Liver (tissue), 9 donors: ENCODE results near the gene KLHL40. TPM values are rescaled to one million over a fixed set of nuclear protein-coding genes. Genes with fewer than 3 reads are reported as not detected.

Experiments used
- DNase-seq: peaks from one replicate; pipeline ENCODE4 v3.0.0-alpha.2; 2017; ENCODE audit warnings: low spot score
- H3K27ac ChIP-seq, 2 donors: one replicate each; pipeline ENCODE4 v1.7.0; 2013; ENCODE audit warnings: inconsistent platforms in 2 of 2, low read length in 2 of 2, control low read depth in 1 of 2, low read depth in 1 of 2, mild to moderate bottlenecking in 1 of 2
- H3K27me3 ChIP-seq, 4 donors: one replicate each; pipeline versions ENCODE4 v1.6.1 to v1.7.0; 2013; ENCODE audit warnings: low read length in 3 of 4, inconsistent platforms in 1 of 4, mild to moderate bottlenecking in 1 of 4, moderate library complexity in 1 of 4; ENCODE audit not compliant: control insufficient read depth in 4 of 4, insufficient read depth in 4 of 4
- H3K36me3 ChIP-seq, 4 donors: one replicate each; pipeline versions ENCODE4 v1.6.1 to v1.7.0; 2013; ENCODE audit warnings: low read length in 3 of 4, mild to moderate bottlenecking in 3 of 4, low read depth in 1 of 4, moderate library complexity in 1 of 4; ENCODE audit not compliant: control insufficient read depth in 4 of 4, insufficient read depth in 3 of 4
- H3K4me1 ChIP-seq, 4 donors: one replicate each; pipeline versions ENCODE4 v1.6.1 to v1.7.0; 2013; ENCODE audit warnings: low read length in 3 of 4, mild to moderate bottlenecking in 3 of 4, moderate library complexity in 1 of 4; ENCODE audit not compliant: control insufficient read depth in 4 of 4, insufficient read depth in 4 of 4
- H3K4me3 ChIP-seq, 3 donors: one replicate each; pipeline versions ENCODE4 v1.6.1 to v1.7.0; 2013; ENCODE audit warnings: low read length in 3 of 3, control low read depth in 1 of 3, low read depth in 1 of 3, mild to moderate bottlenecking in 1 of 3
- H3K9ac ChIP-seq, 2 donors: one replicate each; pipeline ENCODE4 v1.7.0; 2013; ENCODE audit warnings: low read length in 2 of 2, mild to moderate bottlenecking in 2 of 2, moderate library complexity in 2 of 2, control low read depth in 1 of 2, low read depth in 1 of 2
- H3K9me3 ChIP-seq, 4 donors: one replicate each; pipeline versions ENCODE4 v1.6.1 to v1.7.0; 2013; ENCODE audit warnings: low read length in 3 of 4; ENCODE audit not compliant: control insufficient read depth in 4 of 4
- ATF3 ChIP-seq: IDR thresholded peaks from 2 replicates; pipeline ENCODE4 v1.6.1; 2016; ENCODE audit warnings: antibody characterized with exemption
- CTCF ChIP-seq: fragments of 150-350 bp; IDR thresholded peaks from 2 replicates; pipeline ENCODE4 v1.5.1; 2017; ENCODE audit warnings: improper control_type of control experiment, low read depth, low read length; ENCODE audit not compliant: missing input control
- EGR1 ChIP-seq, 2 donors: IDR thresholded peaks; 2 replicates each; pipeline ENCODE4 v1.6.1; 2016 to 2018; ENCODE audit warnings: antibody characterized with exemption in 2 of 2, low read depth in 2 of 2
- FOXA1 ChIP-seq: IDR thresholded peaks from 2 replicates; pipeline ENCODE4 v1.6.1; 2016; ENCODE audit warnings: antibody characterized with exemption
- GABPA ChIP-seq, 2 donors: IDR thresholded peaks in 1 of 2; conservative IDR thresholded peaks in 1 of 2; 2 replicates each; pipeline ENCODE4 v1.6.1; 2016; ENCODE audit warnings: antibody characterized with exemption in 2 of 2, mild to moderate bottlenecking in 1 of 2, moderate library complexity in 1 of 2
- HNF4A ChIP-seq, 2 donors: conservative IDR thresholded peaks; 2 replicates each; pipeline ENCODE4 v1.6.1; 2016; ENCODE audit warnings: antibody characterized with exemption in 2 of 2, mild to moderate bottlenecking in 2 of 2
- HNF4G ChIP-seq: IDR thresholded peaks from 2 replicates; pipeline ENCODE4 v1.6.1; 2016; ENCODE audit warnings: antibody characterized with exemption
- JUND ChIP-seq, 2 donors: IDR thresholded peaks; 2 replicates each; pipeline ENCODE4 v1.6.1; 2016; ENCODE audit warnings: antibody characterized with exemption in 2 of 2
- MAX ChIP-seq: IDR thresholded peaks from 2 replicates; pipeline ENCODE4 v1.6.1; 2016; ENCODE audit warnings: antibody characterized with exemption
- NR2F2 ChIP-seq: IDR thresholded peaks from 2 replicates; pipeline ENCODE4 v1.6.1; 2016; ENCODE audit warnings: antibody characterized with exemption
- RAD21 ChIP-seq, 2 donors: IDR thresholded peaks; 2 replicates each; pipeline ENCODE4 v1.6.1; 2016; ENCODE audit warnings: antibody characterized with exemption in 2 of 2, mild to moderate bottlenecking in 2 of 2
- RXRA ChIP-seq, 2 donors: IDR thresholded peaks; 2 replicates each; pipeline ENCODE4 v1.6.1; 2017 to 2018; ENCODE audit warnings: antibody characterized with exemption in 2 of 2, mild to moderate bottlenecking in 1 of 2
- SP1 ChIP-seq: IDR thresholded peaks from 2 replicates; pipeline ENCODE4 v1.6.1; 2018; ENCODE audit warnings: antibody characterized with exemption, mild to moderate bottlenecking
- TAF1 ChIP-seq: conservative IDR thresholded peaks from 2 replicates; pipeline ENCODE4 v1.6.1; 2016; ENCODE audit warnings: antibody characterized with exemption, mild to moderate bottlenecking
- YY1 ChIP-seq: IDR thresholded peaks from 2 replicates; pipeline ENCODE4 v1.6.1; 2016; ENCODE audit warnings: antibody characterized with exemption, mild to moderate bottlenecking
- ZBTB33 ChIP-seq: IDR thresholded peaks from 2 replicates; pipeline ENCODE4 v1.6.1; 2016; ENCODE audit warnings: antibody characterized with exemption
- WGBS: extraction: QIAGEN DNeasy Blood & Tissue Kit; methylation state at CpG from one replicate; pipeline ENCODE4 v1.1.7; 2013; 5-methylcytosine and 5-hydroxymethylcytosine counted together
- polyA plus RNA-seq, 2 donors: library from polyadenylated mRNA; stranded (reverse) in 1 of 2; unstranded in 1 of 2; fragments of 200-250 nt in 1 of 2; fragments of >200 nt in 1 of 2; fragmentation: Nextera tagmentation in 1 of 2; extraction: Ambion mirVana in 1 of 2; gene quantifications; one replicate each; pipeline versions ENCODE4 v1.2.1 to v1.2.3, GENCODE V29; 2013 to 2015
- total RNA-seq, 2 donors: library from RNA; depleted of rRNA; stranded (reverse); fragments of >200 nt; gene quantifications; one replicate each; pipeline ENCODE4 v1.2.3, GENCODE V29; 2014
- donor health status: healthy.
- donor health status: healthy.
- donor health status: healthy.
- donor health status: healthy.
- donor health status: healthy.

KLHL40 gene
- total and polyA plus RNA-seq, 4 donors = not detected

GRCh38 chr3:42668793-42669217 is 16.5 kb upstream of the KLHL40 start:
- WGBS = 89% methylated on average over 4 of the region's 4 CpGs
- Histone ChIP-seq H3K4me1 (no peaks in the 10 kb centered on the region), H3K27me3 (no peaks in the 10 kb centered on the region)

GRCh38 chr3:42670051-42670576 is 15.2 kb upstream of the KLHL40 start:
- no peak overlapping the region for H3K9ac ChIP-seq
- no peaks in the 10 kb centered on the region for H3K27me3 ChIP-seq
- H3K27ac ChIP-seq = no peak overlapping the region
- H3K36me3 ChIP-seq = no peaks in the 10 kb centered on the region
- 81% methylated on average over 7 of the region's 7 CpGs for WGBS
- H3K4me1 ChIP-seq = no peaks in the 10 kb centered on the region
- no peak overlapping the region for H3K4me3 ChIP-seq
- no peak for DNase-seq
- no peak for TF ChIP-seq HNF4G
- no peak for TF ChIP-seq NR2F2
- no peak for TF ChIP-seq MAX
- TF ChIP-seq TAF1 = no peak
- TF ChIP-seq CTCF = no peak
- TF ChIP-seq GABPA (IDR thresholded peaks at IDR 0.05 in 1 of 2, conservative IDR thresholded peaks at IDR 0.05 in 1 of 2) = no peak
- no peak for TF ChIP-seq RXRA (IDR thresholded peaks at IDR 0.05)
- no peak for TF ChIP-seq ATF3
- TF ChIP-seq HNF4A (conservative IDR thresholded peaks at IDR 0.05) = no peak
- TF ChIP-seq YY1 = no peak
- TF ChIP-seq JUND (IDR thresholded peaks at IDR 0.05) = no peak
- TF ChIP-seq ZBTB33 = no peak
- TF ChIP-seq SP1 = no peak
- H3K9me3 ChIP-seq = peaks cover 0 to 3% (median 0%) of the 10 kb centered on the region in 4 donors

More at GRCh38 chr3:42668793-42669217, 16.5 kb upstream of the KLHL40 start:
- Histone ChIP-seq H3K27ac (no peak overlapping the region), H3K9me3 (peaks cover 0 to 3% (median 0%) of the 10 kb centered on the region in 4 donors), H3K9ac (no peak overlapping the region), H3K4me3 (no peak overlapping the region), H3K36me3 (no peaks in the 10 kb centered on the region)
- DNase-seq = no peak
- no peak for TF ChIP-seq TAF1

GRCh38 chr3:42670670-42671069 is 14.7 kb upstream of the KLHL40 start:
- DNase-seq = no peak
- H3K27ac ChIP-seq = no peak overlapping the region
- H3K9ac ChIP-seq = no peak overlapping the region
- H3K9me3 ChIP-seq = peaks cover 0 to 3% (median 0%) of the 10 kb centered on the region in 4 donors
- no peaks in the 10 kb centered on the region for H3K4me1 ChIP-seq
- no peaks in the 10 kb centered on the region for H3K27me3 ChIP-seq
- no peak overlapping the region for H3K4me3 ChIP-seq
- H3K36me3 ChIP-seq = no peaks in the 10 kb centered on the region
- WGBS = 93% methylated on average over 1 of the region's 1 CpG
- TF ChIP-seq HNF4A (conservative IDR thresholded peaks at IDR 0.05) = no peak
- TF ChIP-seq TAF1 = no peak
- TF ChIP-seq YY1 = no peak
- no peak for TF ChIP-seq RAD21 (IDR thresholded peaks at IDR 0.05)
- no peak for TF ChIP-seq EGR1 (IDR thresholded peaks at IDR 0.05; ENCODE audit: low read depth in 2 of 2)
- no peak for TF ChIP-seq ATF3
- no peak for TF ChIP-seq CTCF
- TF ChIP-seq ZBTB33 = no peak
- TF ChIP-seq GABPA (IDR thresholded peaks at IDR 0.05 in 1 of 2, conservative IDR thresholded peaks at IDR 0.05 in 1 of 2) = no peak
- TF ChIP-seq HNF4G = no peak
- TF ChIP-seq FOXA1 = no peak
- TF ChIP-seq SP1 = no peak
